GM15510 (cell line): Measurements from ENCODE around the gene CTXND2.

Experiments used
- POLR2A ChIP-seq: IDR thresholded peaks from 3 replicates; pipeline ENCODE4 v1.6.1; 2011; ENCODE audit warnings: borderline replicate concordance; ENCODE audit not compliant: insufficient read length; ENCODE audit errors: extremely low read depth

Gene CTXND2

DNA sequence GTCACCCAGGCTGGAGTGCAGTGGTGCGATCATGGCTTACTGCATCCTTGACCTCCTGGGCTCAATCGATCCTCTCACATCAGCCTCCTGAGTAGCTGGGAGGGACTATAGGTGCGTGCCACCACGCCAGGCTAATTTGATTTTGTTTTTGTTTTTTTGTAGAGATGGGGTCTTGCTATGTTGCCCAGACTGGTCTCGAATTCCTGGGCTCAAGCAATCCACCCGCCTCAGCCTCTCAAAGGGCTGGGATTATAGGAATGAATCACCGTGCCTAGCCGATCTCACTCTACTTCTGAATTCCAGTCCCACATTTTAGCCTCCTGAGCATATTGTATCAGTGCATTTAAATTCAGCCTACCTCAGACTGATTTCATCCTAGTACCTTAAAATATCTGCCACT lies 1.8 kb downstream of the CTXND2 start:
- no peak for TF ChIP-seq POLR2A

DNA sequence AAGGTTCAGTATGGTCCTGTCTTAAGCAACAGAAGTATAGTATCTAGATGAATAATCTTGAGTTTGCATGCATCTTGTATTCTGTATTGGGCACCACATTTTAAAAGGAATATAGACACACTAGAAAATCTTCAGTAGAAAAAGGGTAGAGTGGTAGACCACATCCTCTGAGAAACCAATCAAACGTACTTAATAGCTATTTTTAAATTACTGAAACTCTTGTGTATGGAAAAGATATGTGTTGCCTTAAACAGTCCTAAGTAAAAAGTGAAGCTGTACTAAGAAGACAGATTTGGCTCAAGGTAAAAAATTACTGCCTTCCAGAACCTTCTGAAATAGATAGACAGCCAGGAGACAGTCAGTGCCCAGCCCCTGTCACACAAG lies 3.1 kb downstream of the CTXND2 start:
- no peak for TF ChIP-seq POLR2A

DNA sequence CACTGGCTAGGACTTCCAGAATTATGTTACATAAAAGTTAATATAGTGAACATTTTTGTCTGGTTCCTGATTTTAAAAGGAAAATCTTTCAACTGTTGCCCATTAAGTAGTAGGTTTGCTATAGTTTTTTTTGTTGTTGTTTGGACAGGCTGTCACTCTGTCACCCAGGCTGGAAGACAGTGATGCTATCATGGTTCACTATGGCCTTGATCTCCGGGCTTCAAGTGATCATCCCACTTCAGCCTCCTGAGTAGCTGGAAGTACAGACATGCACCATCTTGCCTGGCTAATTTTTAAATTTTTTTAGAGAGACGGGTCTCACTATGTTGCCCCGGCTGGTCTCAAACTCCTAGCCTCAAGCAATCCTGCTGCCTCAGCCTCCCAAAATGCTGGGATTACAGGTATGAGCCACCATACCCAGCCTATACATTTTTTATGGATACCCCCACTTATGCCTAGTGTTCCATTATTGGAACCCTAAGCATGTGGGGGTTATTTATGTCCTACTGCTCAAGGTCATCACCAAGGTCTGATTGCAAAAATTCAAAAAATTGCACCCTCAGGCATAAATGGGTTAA lies 6.5 kb downstream of the CTXND2 start:
- TF ChIP-seq POLR2A, result no peak

DNA sequence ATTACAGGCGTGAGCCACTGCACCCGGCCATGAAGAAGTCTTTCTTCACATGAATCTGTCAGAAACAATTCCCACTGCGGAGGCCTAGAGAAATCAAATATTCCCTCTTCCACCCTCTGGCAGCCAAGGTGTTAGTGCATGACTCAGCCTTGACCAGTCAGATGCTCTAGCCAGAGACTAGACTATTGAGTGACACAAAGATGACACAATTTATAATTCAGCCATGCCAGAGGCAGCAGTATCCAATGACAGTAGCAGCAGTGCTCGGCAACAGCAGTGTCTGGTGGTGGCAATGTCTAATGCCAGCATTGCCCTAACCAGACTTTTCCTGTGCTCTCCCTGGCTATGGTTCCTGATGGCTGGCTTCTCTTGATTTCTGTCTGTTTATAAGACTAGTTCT lies 8.7 kb downstream of the CTXND2 start:
- no peak for TF ChIP-seq POLR2A

DNA sequence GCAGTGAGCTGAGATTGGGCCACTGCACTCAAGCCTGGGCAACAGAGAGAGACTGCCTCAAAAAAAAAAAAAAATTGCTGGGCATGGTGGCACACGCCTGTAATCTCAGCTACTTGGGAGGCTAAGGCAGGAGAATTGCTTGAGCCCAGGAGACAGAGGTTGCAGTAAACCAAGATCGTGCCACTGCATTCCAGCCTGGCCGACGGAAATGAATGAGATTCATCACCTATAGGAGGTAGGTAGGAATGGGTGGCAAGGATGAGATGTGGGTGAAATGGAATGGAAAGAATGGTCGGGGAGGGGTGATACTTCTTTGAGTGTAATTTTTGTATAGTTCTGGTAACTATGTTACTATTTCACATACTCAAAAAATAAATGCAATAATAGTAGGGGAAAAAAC lies 15.4 kb downstream of the CTXND2 start:
- TF ChIP-seq POLR2A, result no peak

DNA sequence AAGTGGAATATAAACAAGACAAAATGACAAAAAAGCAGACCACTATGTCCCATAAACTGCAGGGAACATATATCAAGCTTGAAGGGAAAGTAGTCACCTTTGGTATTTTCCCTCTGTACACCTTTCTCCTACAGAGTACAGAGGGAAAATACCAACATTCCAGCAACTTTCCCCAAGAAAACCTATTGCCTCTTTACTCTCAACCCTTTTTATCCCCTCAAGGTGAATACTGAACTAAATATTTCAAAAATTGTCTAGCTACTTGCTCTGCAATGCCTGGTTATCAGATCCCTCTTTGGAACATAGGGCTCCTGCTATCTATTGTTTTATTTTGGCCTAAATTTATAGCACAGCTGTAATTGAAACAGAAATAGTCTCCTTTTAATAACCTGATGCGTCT lies 15.8 kb downstream of the CTXND2 start:
- no peak for TF ChIP-seq POLR2A

DNA sequence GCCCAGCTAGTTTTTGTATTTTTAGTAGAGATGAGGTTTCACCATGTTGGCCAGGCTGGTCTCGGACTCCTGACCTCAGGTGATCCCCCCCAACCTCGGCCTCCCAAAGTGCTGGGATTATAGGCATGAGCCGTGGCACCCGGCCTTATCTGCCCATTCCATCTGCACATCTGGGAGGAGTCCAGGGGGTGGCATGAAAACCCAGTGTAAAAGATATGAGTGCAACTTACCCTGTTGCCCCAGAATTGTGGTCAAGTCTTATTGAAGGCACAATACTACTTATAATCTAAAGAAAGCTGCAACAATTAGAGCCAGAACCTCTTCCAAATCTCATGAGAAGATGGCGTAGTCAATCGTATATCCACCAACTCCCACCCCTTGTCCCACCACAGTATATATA lies 18.4 kb downstream of the CTXND2 start:
- TF ChIP-seq POLR2A, result no peak

DNA sequence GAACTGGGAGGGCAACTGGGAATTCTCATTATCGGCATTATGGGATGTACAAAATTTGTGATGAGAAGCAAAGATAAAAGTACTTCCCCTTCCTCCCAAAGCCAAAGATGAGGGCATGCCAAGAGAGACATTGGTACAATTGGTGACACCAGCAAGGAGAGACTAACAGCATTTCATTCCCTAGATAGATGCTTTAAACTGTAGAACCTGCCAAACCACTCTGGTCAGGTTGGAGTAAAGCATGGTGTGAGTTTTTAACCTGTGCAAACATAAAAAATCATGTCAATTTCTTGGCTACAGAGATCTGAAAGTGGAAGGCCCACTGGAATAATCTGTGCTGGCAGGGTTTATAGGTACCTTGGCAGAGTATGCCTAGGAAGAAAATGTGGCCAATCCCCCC lies 19.4 kb downstream of the CTXND2 start:
- no peak for TF ChIP-seq POLR2A

DNA sequence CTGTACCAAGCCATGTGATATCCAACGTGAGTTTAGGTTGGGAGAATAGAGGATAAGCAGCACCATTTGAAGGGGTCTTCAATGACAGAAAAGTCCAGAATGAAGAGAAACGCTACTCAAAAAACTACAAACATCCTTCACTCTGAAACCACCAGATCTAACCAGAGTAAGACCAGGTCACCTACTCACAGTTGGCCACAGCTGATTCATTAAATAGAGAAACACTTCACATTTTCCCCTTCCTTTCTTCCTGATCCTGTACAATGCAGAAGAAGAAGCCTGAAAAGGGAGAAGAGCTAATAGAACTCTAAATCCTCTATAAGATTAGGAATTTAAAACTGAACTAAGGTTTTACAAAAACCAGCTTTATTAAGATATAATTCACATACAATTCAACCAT lies 19.9 kb downstream of the CTXND2 start:
- TF ChIP-seq POLR2A, result no peak

DNA sequence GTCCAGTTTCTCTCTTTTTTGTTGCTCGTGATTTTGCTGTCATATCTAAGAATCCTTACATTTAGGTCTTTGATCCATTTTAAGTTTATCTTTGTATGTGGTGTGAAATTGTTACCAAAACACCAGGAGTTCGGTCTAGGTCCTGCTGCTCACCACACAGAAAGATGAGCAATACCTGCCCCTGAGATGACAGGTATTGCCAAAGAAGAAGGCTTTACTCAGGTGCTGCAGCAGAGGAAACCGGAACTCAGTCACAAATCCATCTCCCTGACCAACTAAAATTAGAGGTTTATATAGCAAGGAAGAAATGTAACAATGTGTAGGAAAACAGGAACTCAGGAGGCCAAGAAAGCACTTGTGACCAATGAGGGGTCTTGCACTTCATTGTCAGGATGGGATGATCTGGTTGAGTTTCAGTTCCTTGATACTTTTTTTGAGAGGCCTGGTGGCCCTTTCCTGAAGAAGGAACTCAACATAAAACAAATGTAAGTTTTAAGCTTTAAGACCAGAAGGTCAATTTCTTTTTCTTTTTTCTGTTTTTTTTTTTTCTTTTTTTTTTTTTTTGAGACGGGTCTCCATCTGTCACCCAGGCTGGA lies 22.7 kb downstream of the CTXND2 start:
- no peak for TF ChIP-seq POLR2A

DNA sequence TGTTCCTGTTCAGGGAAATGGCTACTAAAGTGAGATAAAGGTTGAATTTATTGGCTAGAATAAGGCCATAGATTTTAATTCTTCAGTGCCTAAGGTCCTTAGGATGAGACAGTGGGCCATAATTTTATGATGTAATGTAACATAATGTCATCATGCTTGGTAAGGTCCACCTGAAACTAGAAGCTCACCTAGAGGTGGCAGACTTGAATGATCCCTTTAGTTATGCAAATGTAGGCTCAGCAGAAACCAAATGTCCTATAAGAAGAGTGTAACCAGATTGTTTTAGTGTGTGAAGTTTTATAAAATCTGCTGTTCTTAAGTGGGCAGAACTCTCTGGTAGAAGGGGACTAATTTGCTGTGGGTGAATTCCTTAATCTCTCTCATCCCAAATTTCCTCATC lies 25.7 kb downstream of the CTXND2 start:
- TF ChIP-seq POLR2A, result no peak

DNA sequence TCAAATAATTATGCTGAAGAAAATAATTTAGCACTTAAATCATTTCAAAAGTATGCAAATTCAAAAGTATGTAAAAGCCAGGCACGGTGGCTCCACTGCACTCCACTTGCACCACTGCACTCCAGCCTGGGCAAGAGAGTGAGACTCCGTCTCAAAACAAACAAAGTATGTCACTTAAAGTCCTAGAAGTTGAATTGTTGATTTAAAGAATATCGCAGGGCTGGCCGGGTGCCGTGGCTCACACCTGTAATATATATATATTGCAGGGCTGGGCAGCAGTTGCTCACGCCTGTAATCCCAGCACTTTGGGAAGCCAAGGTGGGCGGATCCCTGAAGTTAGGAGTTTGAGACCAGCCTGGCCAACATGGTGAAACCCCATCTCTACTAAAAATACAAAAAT lies 30.5 kb downstream of the CTXND2 start:
- TF ChIP-seq POLR2A, result no peak

DNA sequence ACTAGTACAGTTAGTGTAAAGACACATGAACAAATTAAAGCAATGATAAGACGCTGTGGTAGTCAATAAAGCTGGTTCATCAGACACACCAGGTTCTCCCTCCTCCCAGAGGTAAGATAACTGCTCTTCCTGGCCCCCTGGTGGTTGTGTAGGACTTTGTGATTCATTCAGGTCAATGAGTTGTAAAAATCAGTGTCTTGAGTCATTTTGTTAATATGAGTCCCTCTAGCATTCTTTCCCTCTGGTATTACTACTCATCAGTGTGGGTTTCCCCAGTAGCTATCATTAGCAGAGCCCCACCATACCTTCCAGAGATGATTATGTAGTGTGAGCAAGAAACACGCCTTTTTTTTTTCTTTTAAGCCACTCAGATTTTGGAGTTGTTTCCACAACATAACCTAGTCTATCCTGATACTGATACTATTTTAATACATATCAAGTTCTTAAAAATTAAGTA lies 35.6 kb downstream of the CTXND2 start:
- TF ChIP-seq POLR2A, result no peak

DNA sequence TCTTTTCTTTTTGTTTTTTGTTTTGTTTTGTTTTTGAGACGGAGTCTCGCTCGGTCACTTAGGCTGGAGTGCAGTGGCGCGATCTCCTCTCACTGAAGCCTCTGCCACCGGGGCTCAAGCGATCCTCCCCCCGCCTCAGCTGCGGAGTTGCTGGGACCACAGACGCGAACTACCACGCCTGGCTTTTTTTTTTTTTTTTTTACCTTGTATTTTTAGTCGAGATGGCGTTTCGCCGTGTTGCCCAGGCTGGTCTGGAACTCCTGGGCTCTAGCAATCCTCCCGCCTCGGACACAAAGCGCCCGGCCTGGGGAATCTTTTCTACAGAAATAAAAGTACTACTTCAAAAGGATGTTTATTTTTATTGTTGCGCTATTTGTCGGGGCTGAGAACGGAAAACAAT lies 38.1 kb downstream of the CTXND2 start:
- TF ChIP-seq POLR2A, result no peak

DNA sequence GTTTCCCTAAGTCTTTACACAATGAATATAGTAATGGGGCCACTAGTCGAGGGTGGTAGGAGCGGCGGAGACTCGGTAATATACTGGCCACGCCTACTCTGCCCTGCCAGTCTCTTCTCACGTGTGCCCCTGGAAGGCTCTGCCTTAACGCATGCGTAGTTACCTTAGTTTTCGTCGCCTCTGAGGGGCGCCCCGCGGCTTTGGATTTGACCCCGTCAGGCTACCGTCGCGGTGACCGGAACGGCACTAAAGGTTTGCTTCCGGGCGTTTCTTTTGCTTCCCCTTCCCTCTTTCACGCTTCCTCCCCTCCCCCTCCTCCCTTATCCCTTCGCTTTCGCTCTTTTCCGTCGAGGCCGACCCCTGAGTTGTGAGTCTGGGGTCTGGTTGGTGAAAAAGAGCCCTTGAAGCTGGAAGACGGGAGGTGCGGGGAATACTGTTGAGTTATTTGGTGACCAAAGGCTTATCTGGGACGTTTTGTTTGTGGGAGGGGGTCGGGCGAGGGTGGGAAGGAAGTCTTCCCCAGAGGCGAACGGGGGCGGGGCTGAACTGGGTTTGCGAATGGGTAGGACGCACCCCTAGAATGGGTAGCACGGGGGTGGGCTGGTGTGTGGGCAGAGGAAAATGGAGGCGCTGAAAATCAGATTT lies 39.3 kb downstream of the CTXND2 start, which contains the start of gene SETDB1:
Gene SETDB1 (plus strand): TSS at position 267 of the 645 bp plus-strand sequence. CDS start 1,352 bp downstream, outside the sequence.
- TF ChIP-seq POLR2A, result peak; percentile 56

DNA sequence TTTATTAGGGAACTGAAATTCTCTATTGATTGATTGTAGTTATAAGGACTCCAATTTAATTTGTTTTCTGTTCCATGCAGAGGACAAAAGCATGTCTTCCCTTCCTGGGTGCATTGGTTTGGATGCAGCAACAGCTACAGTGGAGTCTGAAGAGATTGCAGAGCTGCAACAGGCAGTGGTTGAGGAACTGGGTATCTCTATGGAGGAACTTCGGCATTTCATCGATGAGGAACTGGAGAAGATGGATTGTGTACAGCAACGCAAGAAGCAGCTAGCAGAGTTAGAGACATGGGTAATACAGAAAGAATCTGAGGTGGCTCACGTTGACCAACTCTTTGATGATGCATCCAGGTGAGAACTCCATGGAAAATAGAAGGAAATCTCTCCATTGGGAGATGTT lies 40.7 kb downstream of the CTXND2 start:
- TF ChIP-seq POLR2A, result no peak
